K562 (cell line): ENCODE measurements around the gene RASEF. TPM values are rescaled to one million over a fixed set of nuclear protein-coding genes. Genes with fewer than 3 reads are reported as not detected.

Experiments used
- ATAC-seq: fragments of 200-7000 bp; cut with Tn5 transposase; 3 replicates; pipeline ENCODE4 v1.9.1; 2020; ENCODE audit warnings: moderate library complexity
- BruUV-seq: library from RNA; stranded (reverse); fragments of 400-500 nt; replicated peaks from 2 replicates; lab custom pipeline; 2021; lab: Mats Ljungman, UMichigan
- CTCF ChIA-PET: fragments of 300-600 bp; formaldehyde crosslinking; extraction: SDS; loops from one replicate; lab custom pipeline; 2021; ENCODE audit warnings: low intra/inter-chr PET ratio; lab: Yijun Ruan, JAX
- POLR2A ChIA-PET: fragments of 300-600, 350-650 bp; sonication (Branson Sonifier 250); formaldehyde crosslinking; extraction: SDS; loops from one replicate; lab custom pipeline; 2021; ENCODE audit warnings: antibody characterized with exemption, inconsistent platforms; lab: Yijun Ruan, JAX
- DNase-seq, 4 experiments: peaks; one replicate each; pipeline versions ENCODE4 v3.0.0 to v3.0.0-alpha.2; 2011 to 2018; ENCODE audit warnings: low spot score in 3 of 4, mixed read lengths in 3 of 4; ENCODE audit errors: extremely low read depth in 1 of 4
- FAIRE-seq: peaks from 2 replicates; lab custom pipeline; 2011; peaks lifted over from hg19 to GRCh38; lab: Jason Lieb, UNC
- H2AFZ ChIP-seq: 2 replicates; pipeline ENCODE4 v1.6.0; 2011; ENCODE audit warnings: low read depth, low read length, control low read depth, inconsistent platforms
- H3K27ac ChIP-seq: fragments of 200-600 bp; 3 replicates; pipeline ENCODE4 v1.8.0; 2011; ENCODE audit warnings: low read depth, mild to moderate bottlenecking, control low read depth, inconsistent platforms, low read length, moderate library complexity, mixed read lengths; ENCODE audit errors: extremely low read depth
- H3K27me3 ChIP-seq, 2 experiments: fragments of 300-600 bp in 1 of 2; 2 replicates in 1 of 2; 3 replicates in 1 of 2; pipeline versions ENCODE4 v1.6.0 to v1.8.0; 2011; ENCODE audit warnings: inconsistent platforms in 2 of 2, low read length in 2 of 2, mild to moderate bottlenecking in 1 of 2, mixed read lengths in 1 of 2, moderate library complexity in 1 of 2; ENCODE audit not compliant: control insufficient read depth in 2 of 2, insufficient read depth in 2 of 2
- H3K36me3 ChIP-seq: fragments of 300-600 bp; 3 replicates; pipeline ENCODE4 v1.8.0; 2011; ENCODE audit warnings: mild to moderate bottlenecking, low read length, inconsistent platforms; ENCODE audit not compliant: control insufficient read depth, insufficient read depth
- H3K4me1 ChIP-seq, 2 experiments: fragments of 200-600 bp in 1 of 2; replicated peaks in 1 of 2; 2 replicates in 1 of 2; 3 replicates in 1 of 2; pipeline versions ENCODE4 v1.5.1 to v1.8.0; 2011; ENCODE audit warnings: inconsistent platforms in 2 of 2, low read length in 2 of 2, mild to moderate bottlenecking in 1 of 2, mixed read lengths in 1 of 2, moderate library complexity in 1 of 2; ENCODE audit not compliant: control insufficient read depth in 2 of 2, insufficient read depth in 2 of 2
- H3K4me2 ChIP-seq: 2 replicates; pipeline ENCODE4 v1.6.1; 2011; ENCODE audit warnings: low read length, control low read depth, inconsistent platforms, mixed read lengths; ENCODE audit not compliant: insufficient read depth
- H3K4me3 ChIP-seq: fragments of 200-600 bp; sonication (generic), shearing (Covaris generic); 2 replicates; pipeline ENCODE4 v1.5.1; 2016; ENCODE audit warnings: control low read depth, inconsistent platforms
- H3K79me2 ChIP-seq: fragments of 200-600 bp; 3 replicates; pipeline ENCODE4 v1.8.0; 2011; ENCODE audit warnings: low read length, inconsistent platforms; ENCODE audit not compliant: control insufficient read depth, insufficient read depth
- H3K9ac ChIP-seq, 2 experiments: 2 replicates each; pipeline versions ENCODE4 v1.6.0 to v1.6.1; 2011; ENCODE audit warnings: low read depth in 2 of 2, low read length in 2 of 2, control low read depth in 1 of 2, inconsistent platforms in 1 of 2, mild to moderate bottlenecking in 1 of 2, mixed read lengths in 1 of 2; ENCODE audit not compliant: insufficient read depth in 1 of 2
- H3K9me1 ChIP-seq: one replicate; pipeline ENCODE4 v1.6.0; 2011; ENCODE audit warnings: inconsistent platforms, mild to moderate bottlenecking, low read length, moderate library complexity; ENCODE audit not compliant: control insufficient read depth, insufficient read depth
- H3K9me3 ChIP-seq: replicated peaks from 2 replicates; pipeline ENCODE4 v1.5.1; 2011; ENCODE audit warnings: low read depth, low read length, inconsistent platforms; ENCODE audit not compliant: control insufficient read depth, insufficient read depth
- H4K20me1 ChIP-seq: replicated peaks from 2 replicates; pipeline ENCODE4 v1.6.1; 2011; ENCODE audit warnings: low read length, inconsistent platforms, mixed read lengths; ENCODE audit not compliant: control insufficient read depth, insufficient read depth
- BRD9 ChIP-seq: fragments of 450-650 bp; IDR thresholded peaks from 2 replicates; pipeline ENCODE4 v1.6.1; 2018; ENCODE audit warnings: low read depth; ENCODE audit not compliant: partially characterized antibody
- CAMTA2 ChIP-seq: fragments of 250-450 bp; sonication (Bioruptor Pico); conservative IDR thresholded peaks from 2 replicates; pipeline ENCODE4 v1.5.1; 2022
- CCNT2 ChIP-seq: IDR thresholded peaks from 2 replicates; pipeline ENCODE4 v1.6.1; 2011; ENCODE audit warnings: borderline replicate concordance, low read depth, mild to moderate bottlenecking, moderate library complexity, mixed read lengths, low read length; ENCODE audit not compliant: insufficient read length; ENCODE audit errors: extremely low read depth
- HDAC1 ChIP-seq, 2 experiments: fragments of 450-650 bp; IDR thresholded peaks; 2 replicates each; pipeline ENCODE4 v1.6.1; 2016 to 2017; ENCODE audit warnings: inconsistent platforms in 1 of 2, mild to moderate bottlenecking in 1 of 2, moderate library complexity in 1 of 2
- NCOA1 ChIP-seq: fragments of 450-650 bp; IDR thresholded peaks from 2 replicates; pipeline ENCODE4 v1.6.1; 2016; ENCODE audit warnings: low read depth
- NFE2 ChIP-seq: IDR thresholded peaks from 2 replicates; pipeline ENCODE4 v1.6.1; 2014; ENCODE audit warnings: antibody characterized with exemption, low read depth
- POLR3A ChIP-seq: IDR thresholded peaks from 2 replicates; pipeline ENCODE4 v1.6.1; 2011; ENCODE audit warnings: borderline replicate concordance, mild to moderate bottlenecking, moderate library complexity; ENCODE audit not compliant: insufficient read length, insufficient read depth; ENCODE audit errors: extremely low read depth
- RBM22 ChIP-seq: fragments of 200-400 bp; formaldehyde crosslinking; IDR thresholded peaks from 2 replicates; pipeline ENCODE4 v1.6.1; 2018; ENCODE audit warnings: low read length, low read depth; ENCODE audit not compliant: poor library complexity, severe bottlenecking
- RBM34 ChIP-seq: fragments of 200-400 bp; formaldehyde crosslinking; IDR thresholded peaks from 2 replicates; pipeline ENCODE4 v1.6.1; 2018; ENCODE audit warnings: low read length, borderline replicate concordance; ENCODE audit not compliant: insufficient read depth
- SIN3A ChIP-seq, 2 experiments: fragments of 150-350 bp in 1 of 2; IDR thresholded peaks; 2 replicates each; pipeline ENCODE4 v1.6.1; 2011 to 2016; ENCODE audit warnings: borderline replicate concordance in 2 of 2, low read depth in 2 of 2, low read length in 2 of 2, mild to moderate bottlenecking in 2 of 2, moderate library complexity in 2 of 2; ENCODE audit not compliant: control insufficient read depth in 1 of 2
- STAG1 ChIP-seq: sonication (generic); formaldehyde crosslinking; IDR thresholded peaks from 2 replicates; pipeline ENCODE4 v1.5.0; 2020; ENCODE audit warnings: missing genetic modification reagents, borderline replicate concordance
- TEAD4 ChIP-seq, 2 experiments: sonication (generic) in 1 of 2; formaldehyde crosslinking in 1 of 2; IDR thresholded peaks; 2 replicates each; pipeline versions ENCODE4 v1.6.1 to v1.8.0; 2012 to 2022; ENCODE audit warnings: borderline replicate concordance in 1 of 2, inconsistent platforms in 1 of 2, low read length in 1 of 2, mild to moderate bottlenecking in 1 of 2, missing genetic modification reagents in 1 of 2
- TRIM25 ChIP-seq: fragments of 450-650 bp; IDR thresholded peaks from 2 replicates; pipeline ENCODE4 v1.7.0; 2016; ENCODE audit warnings: borderline replicate concordance
- U2AF1 ChIP-seq: fragments of 200-400 bp; formaldehyde crosslinking; optimal IDR thresholded peaks from 2 replicates; pipeline ENCODE3; 2017; ENCODE audit warnings: mild to moderate bottlenecking, low read depth, low read length, moderate library complexity
- ZBTB8A ChIP-seq: fragments of 450-650 bp; IDR thresholded peaks from 2 replicates; pipeline ENCODE4 v1.6.1; 2018; ENCODE audit warnings: mild to moderate bottlenecking, moderate library complexity; ENCODE audit not compliant: partially characterized antibody
- ZNF224 ChIP-seq: sonication (generic); formaldehyde crosslinking; IDR thresholded peaks from 2 replicates; pipeline ENCODE4 v1.8.0; 2022; ENCODE audit warnings: mild to moderate bottlenecking, missing genetic modification reagents
- WGBS: fragments of 100-300 bp; shearing (Covaris generic); methylation state at CpG from one replicate; pipeline ENCODE4 v1.1.6; 2016; ENCODE audit warnings: low coverage, mixed read lengths; ENCODE audit not compliant: insufficient coverage; ENCODE audit errors: missing lambda C conversion rate; 5-methylcytosine and 5-hydroxymethylcytosine counted together
- in situ Hi-C: fragments of 300-500 bp; cut with MboI; formaldehyde crosslinking; loops from 4 replicates; pipeline ENCODE4 v1.15.0; 2018; ENCODE audit warnings: inconsistent platforms, mixed read lengths
- intact Hi-C: fragments of 100-400 bp; cut with micrococcal nuclease; formaldehyde crosslinking; loops from 2 replicates; pipeline ENCODE4 v1.14.2; 2022
- polyA plus RNA-seq, 8 experiments: library from polyadenylated mRNA; depleted of rRNA in 4 of 8; stranded (reverse) in 5 of 8; unstranded in 3 of 8; fragments of >200 nt; fragmentation: Nextera tagmentation in 2 of 8; fragmentation: Illumina TruSeq in 1 of 8; extraction: Ambion mirVana in 2 of 8; extraction: Trizol in 1 of 8; gene quantifications; 2 replicates each; pipeline versions ENCODE4 v1.2.1 to v1.2.3, GENCODE V29; 2011 to 2014; ENCODE audit warnings: inconsistent platforms in 1 of 8, missing spikeins in 1 of 8
- total RNA-seq, 7 experiments: library from RNA; depleted of rRNA in 6 of 7; stranded (reverse); fragments of >200 nt in 6 of 7; fragmentation: Illumina TruSeq in 2 of 7; extraction: Trizol in 2 of 7; gene quantifications; 2 replicates each; pipeline versions ENCODE4 v1.2.1 to v1.2.3, GENCODE V29; 2011 to 2021; ENCODE audit warnings: low replicate concordance in 1 of 7

RASEF gene
- total and polyA plus RNA-seq, 9 of the 15 experiments (the other 6 are each of a cell fraction or from before 2014, with no cell fraction given), result 0.01 to 0.18 (median 0.11) TPM; not detected in 4

GRCh38 chr9:82949203-82949602 lies 113.7 kb downstream of the RASEF start:
- Histone ChIP-seq H3K27ac (no peak overlapping the region), H3K9ac (no peak overlapping the region), H3K27me3 (no peaks in the 10 kb centered on the region), H3K36me3 (no peaks in the 10 kb centered on the region), H3K79me2 (no peaks in the 10 kb centered on the region), H2AFZ (no peak overlapping the region), H3K9me3 (no peaks in the 10 kb centered on the region), H3K4me3 (no peak overlapping the region), H3K4me1 (no peaks in the 10 kb centered on the region), H3K9me1 (no peaks in the 10 kb centered on the region), H4K20me1 (no peaks in the 10 kb centered on the region), H3K4me2 (no peak overlapping the region)
- BruUV-seq, result no TSS peak
- ATAC-seq, result no peak
- in situ Hi-C loops (no loop called here), intact Hi-C loops (no loop called here)
- POLR2A ChIA-PET, result no interaction called here
- TF ChIP-seq NCOA1 (no peak), U2AF1 (no peak), NFE2 (no peak), CAMTA2 (CRISPR knock-in tag) (no peak), SIN3A (IDR thresholded peaks at IDR 0.05; ENCODE audit: borderline replicate concordance in 2 of 2, control insufficient read depth in 1 of 2, low read depth in 2 of 2, low read length in 2 of 2) (no peak), CCNT2 (no peak), TRIM25 (no peak), ZNF224 (CRISPR knock-in tag) (no peak), BRD9 (no peak), POLR3A (no peak), TEAD4 (IDR thresholded peaks at IDR 0.05; ENCODE audit: low read length) (no peak), TEAD4 (CRISPR knock-in tag; IDR thresholded peaks at IDR 0.05; ENCODE audit: borderline replicate concordance) (no peak), HDAC1 (IDR thresholded peaks at IDR 0.05) (no peak), STAG1 (CRISPR knock-in tag) (no peak), ZBTB8A (no peak), RBM34 (no peak), RBM22 (no peak)
- WGBS, result 0% methylated on average over 2 of the region's 2 CpGs
- DNase-seq, result no peak
- CTCF ChIA-PET, result no interaction called here
- FAIRE-seq, result no peak
